ENCODE measurements around the gene HFE.

Gene HFE

GRCh38 chr6:26089272-26089671 lies 2.0 kb downstream of the HFE start:
- Mint-ChIP-seq H3K27ac (peak overlapping the region; percentile 85), H3K36me3 (peaks cover 14% of the 10 kb centered on the region), H3K4me1 (peaks cover 57% of the 10 kb centered on the region), H3K27me3 (no peaks in the 10 kb centered on the region), H3K9me3 (peaks cover 6% of the 10 kb centered on the region), H3K4me3 (no peak overlapping the region)
- no peak for ATAC-seq

GRCh38 chr6:26092443-26092842 lies 5.2 kb downstream of the HFE start:
- Mint-ChIP-seq H3K4me1 (peaks cover 66% of the 10 kb centered on the region), H3K9me3 (peaks cover 6% of the 10 kb centered on the region)
- ATAC-seq: peak; percentile 56

GRCh38 chr6:26094036-26094435 lies 6.8 kb downstream of the HFE start:
- no peak for ATAC-seq
- Mint-ChIP-seq H3K9me3 (peaks cover 6% of the 10 kb centered on the region), H3K27me3 (no peaks in the 10 kb centered on the region), H3K36me3 (peaks cover 14% of the 10 kb centered on the region), H3K4me3 (no peak overlapping the region), H3K27ac (peak overlapping the region; percentile 73), H3K4me1 (peaks cover 52% of the 10 kb centered on the region)

More at GRCh38 chr6:26092443-26092842, 5.2 kb downstream of the HFE start:
- peak overlapping the region; percentile 73 for H3K27ac Mint-ChIP-seq
- peaks cover 14% of the 10 kb centered on the region for H3K36me3 Mint-ChIP-seq
- peak overlapping the region; percentile 8 for H3K4me3 Mint-ChIP-seq
- no peaks in the 10 kb centered on the region for H3K27me3 Mint-ChIP-seq

- peak; percentile 83 for ATAC-seq
- H3K4me3 Mint-ChIP-seq: no peak overlapping the region
- H3K4me1 Mint-ChIP-seq: peaks cover 28% of the 10 kb centered on the region
These were observed 10.1 kb downstream of the HFE start for GRCh38 chr6:26097268-26097875.

GRCh38 chr6:26103141-26103769 lies 16.0 kb downstream of the HFE start:
- no peaks in the 10 kb centered on the region for H3K36me3 Mint-ChIP-seq
- peak; percentile 93 for ATAC-seq
- no peaks in the 10 kb centered on the region for H3K9me3 Mint-ChIP-seq
- H3K27me3 Mint-ChIP-seq: no peaks in the 10 kb centered on the region
- peak overlapping the region; percentile 81 for H3K4me3 Mint-ChIP-seq
- peak overlapping the region; percentile 96 for H3K27ac Mint-ChIP-seq
- H3K4me1 Mint-ChIP-seq: peaks cover 18% of the 10 kb centered on the region

More at GRCh38 chr6:26097268-26097875, 10.1 kb downstream of the HFE start:
- H3K9me3 Mint-ChIP-seq: peaks cover 6% of the 10 kb centered on the region
- no peak overlapping the region for H3K27ac Mint-ChIP-seq
- H3K27me3 Mint-ChIP-seq: no peaks in the 10 kb centered on the region
- peaks cover 6% of the 10 kb centered on the region for H3K36me3 Mint-ChIP-seq

- Mint-ChIP-seq H3K4me1 (peaks cover 18% of the 10 kb centered on the region), H3K27me3 (no peaks in the 10 kb centered on the region), H3K36me3 (no peaks in the 10 kb centered on the region), H3K9me3 (no peaks in the 10 kb centered on the region), H3K4me3 (peak overlapping the region; percentile 81), H3K27ac (peak overlapping the region; percentile 96)
- ATAC-seq: peak; percentile 97
These were observed 16.7 kb downstream of the HFE start for GRCh38 chr6:26103770-26104456.

GRCh38 chr6:26104457-26105108 lies 17.4 kb downstream of the HFE start:
- Mint-ChIP-seq H3K4me3 (peak overlapping the region; percentile 81), H3K27ac (peak overlapping the region; percentile 96), H3K4me1 (peaks cover 18% of the 10 kb centered on the region), H3K36me3 (no peaks in the 10 kb centered on the region), H3K9me3 (no peaks in the 10 kb centered on the region), H3K27me3 (no peaks in the 10 kb centered on the region)
- no peak for ATAC-seq

GRCh38 chr6:26105109-26105730 lies 18.0 kb downstream of the HFE start:
- no peak for ATAC-seq
- Mint-ChIP-seq H3K27me3 (no peaks in the 10 kb centered on the region), H3K27ac (no peak overlapping the region), H3K4me1 (peaks cover 18% of the 10 kb centered on the region), H3K36me3 (no peaks in the 10 kb centered on the region), H3K4me3 (no peak overlapping the region), H3K9me3 (no peaks in the 10 kb centered on the region)

GRCh38 chr6:26105842-26106241 lies 18.6 kb downstream of the HFE start:
- no peak overlapping the region for H3K27ac Mint-ChIP-seq
- no peaks in the 10 kb centered on the region for H3K9me3 Mint-ChIP-seq
- H3K36me3 Mint-ChIP-seq: no peaks in the 10 kb centered on the region
- no peaks in the 10 kb centered on the region for H3K27me3 Mint-ChIP-seq
- no peak for ATAC-seq
- peaks cover 18% of the 10 kb centered on the region for H3K4me1 Mint-ChIP-seq
- no peak overlapping the region for H3K4me3 Mint-ChIP-seq

GRCh38 chr6:26107935-26108334 lies 20.7 kb downstream of the HFE start:
- Mint-ChIP-seq H3K4me1 (peaks cover 17% of the 10 kb centered on the region), H3K27ac (no peak overlapping the region), H3K9me3 (no peaks in the 10 kb centered on the region), H3K36me3 (no peaks in the 10 kb centered on the region), H3K27me3 (no peaks in the 10 kb centered on the region), H3K4me3 (no peak overlapping the region)
- ATAC-seq: no peak

- no peak for ATAC-seq
- no peak overlapping the region for H3K27ac Mint-ChIP-seq
- no peaks in the 10 kb centered on the region for H3K4me1 Mint-ChIP-seq
- no peaks in the 10 kb centered on the region for H3K36me3 Mint-ChIP-seq
- no peaks in the 10 kb centered on the region for H3K9me3 Mint-ChIP-seq
- H3K27me3 Mint-ChIP-seq: no peaks in the 10 kb centered on the region
- H3K4me3 Mint-ChIP-seq: no peak overlapping the region
These were observed 22.5 kb downstream of the HFE start for GRCh38 chr6:26109772-26110171.

GRCh38 chr6:26113570-26113969 lies 26.3 kb downstream of the HFE start:
- Mint-ChIP-seq H3K27me3 (no peaks in the 10 kb centered on the region), H3K27ac (no peak overlapping the region), H3K4me3 (no peak overlapping the region), H3K4me1 (no peaks in the 10 kb centered on the region), H3K9me3 (no peaks in the 10 kb centered on the region), H3K36me3 (no peaks in the 10 kb centered on the region)
- no peak for ATAC-seq

- H3K4me1 Mint-ChIP-seq: no peaks in the 10 kb centered on the region
- no peaks in the 10 kb centered on the region for H3K27me3 Mint-ChIP-seq
- H3K9me3 Mint-ChIP-seq: no peaks in the 10 kb centered on the region
- ATAC-seq: no peak
- no peak overlapping the region for H3K27ac Mint-ChIP-seq
- H3K36me3 Mint-ChIP-seq: no peaks in the 10 kb centered on the region
- no peak overlapping the region for H3K4me3 Mint-ChIP-seq
These were observed 28.0 kb downstream of the HFE start for GRCh38 chr6:26115226-26115625.

GRCh38 chr6:26116267-26116666 lies 29.0 kb downstream of the HFE start:
- H3K36me3 Mint-ChIP-seq: peaks cover 4% of the 10 kb centered on the region
- ATAC-seq: no peak

GRCh38 chr6:26118999-26119398 lies 31.8 kb downstream of the HFE start:
- peaks cover 7% of the 10 kb centered on the region for H3K9me3 Mint-ChIP-seq
- H3K27me3 Mint-ChIP-seq: no peaks in the 10 kb centered on the region
- peaks cover 10% of the 10 kb centered on the region for H3K36me3 Mint-ChIP-seq
- no peak overlapping the region for H3K27ac Mint-ChIP-seq
- no peak for ATAC-seq
- H3K4me1 Mint-ChIP-seq: peaks cover 20% of the 10 kb centered on the region
- H3K4me3 Mint-ChIP-seq: no peak overlapping the region

More at GRCh38 chr6:26116267-26116666, 29.0 kb downstream of the HFE start:
- Mint-ChIP-seq H3K4me3 (no peak overlapping the region), H3K9me3 (peaks cover 3% of the 10 kb centered on the region), H3K4me1 (peaks cover 2% of the 10 kb centered on the region), H3K27ac (no peak overlapping the region), H3K27me3 (no peaks in the 10 kb centered on the region)
